ENCODE results near the gene CD4.

DNA sequence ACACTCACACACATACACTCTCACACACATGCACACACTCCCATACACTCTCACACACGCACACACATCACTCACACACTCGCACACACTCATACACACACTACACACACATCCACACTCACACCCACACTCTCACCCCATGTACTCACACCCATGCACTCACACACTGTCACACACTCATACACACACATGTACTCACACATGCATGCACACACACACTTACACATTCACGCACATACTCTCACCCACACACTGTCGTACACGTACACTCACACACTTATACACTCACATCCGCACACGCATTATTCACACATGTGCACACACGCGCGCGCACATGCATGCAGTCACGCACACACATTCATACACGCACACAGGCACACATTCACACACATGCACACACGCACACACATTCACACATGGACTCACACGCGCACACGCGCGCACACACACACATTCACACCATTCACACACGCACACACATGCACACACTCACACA lies 28.4 kb downstream of the CD4 start:
- TF ChIP-seq, protein P1, sequence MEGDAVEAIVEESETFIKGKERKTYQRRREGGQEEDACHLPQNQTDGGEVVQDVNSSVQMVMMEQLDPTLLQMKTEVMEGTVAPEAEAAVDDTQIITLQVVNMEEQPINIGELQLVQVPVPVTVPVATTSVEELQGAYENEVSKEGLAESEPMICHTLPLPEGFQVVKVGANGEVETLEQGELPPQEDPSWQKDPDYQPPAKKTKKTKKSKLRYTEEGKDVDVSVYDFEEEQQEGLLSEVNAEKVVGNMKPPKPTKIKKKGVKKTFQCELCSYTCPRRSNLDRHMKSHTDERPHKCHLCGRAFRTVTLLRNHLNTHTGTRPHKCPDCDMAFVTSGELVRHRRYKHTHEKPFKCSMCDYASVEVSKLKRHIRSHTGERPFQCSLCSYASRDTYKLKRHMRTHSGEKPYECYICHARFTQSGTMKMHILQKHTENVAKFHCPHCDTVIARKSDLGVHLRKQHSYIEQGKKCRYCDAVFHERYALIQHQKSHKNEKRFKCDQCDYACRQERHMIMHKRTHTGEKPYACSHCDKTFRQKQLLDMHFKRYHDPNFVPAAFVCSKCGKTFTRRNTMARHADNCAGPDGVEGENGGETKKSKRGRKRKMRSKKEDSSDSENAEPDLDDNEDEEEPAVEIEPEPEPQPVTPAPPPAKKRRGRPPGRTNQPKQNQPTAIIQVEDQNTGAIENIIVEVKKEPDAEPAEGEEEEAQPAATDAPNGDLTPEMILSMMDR (IDR thresholded peaks at IDR 0.05), result no peak
- no peak for TF ChIP-seq POLR2A (IDR thresholded peaks at IDR 0.05)

Measured in adrenal gland (tissue), 5 donors.